Stomach smooth muscle (tissue), 2 donors: ENCODE results near the gene MBD4.

Experiments
- H3K27ac ChIP-seq: one replicate; pipeline ENCODE4 v1.7.0; 2013; ENCODE audit warnings: mild to moderate bottlenecking, low read length, inconsistent platforms
- H3K27me3 ChIP-seq, 2 donors: one replicate each; pipeline ENCODE4 v1.7.0; 2013; ENCODE audit warnings: low read length in 2 of 2; ENCODE audit not compliant: insufficient read depth in 2 of 2, control insufficient read depth in 1 of 2
- H3K36me3 ChIP-seq, 2 donors: one replicate each; pipeline ENCODE4 v1.7.0; 2013; ENCODE audit warnings: low read length in 2 of 2; ENCODE audit not compliant: control insufficient read depth in 2 of 2, insufficient read depth in 2 of 2
- H3K4me1 ChIP-seq: one replicate; pipeline ENCODE4 v1.7.0; 2013; ENCODE audit warnings: low read length; ENCODE audit not compliant: control insufficient read depth, insufficient read depth
- H3K4me3 ChIP-seq, 2 donors: one replicate each; pipeline ENCODE4 v1.7.0; 2013; ENCODE audit warnings: low read length in 2 of 2
- H3K9ac ChIP-seq, 2 donors: one replicate each; pipeline ENCODE4 v1.7.0; 2013; ENCODE audit warnings: low read length in 2 of 2, mild to moderate bottlenecking in 1 of 2
- H3K9me3 ChIP-seq, 2 donors: one replicate each; pipeline ENCODE4 v1.7.0; 2013; ENCODE audit warnings: low read length in 2 of 2; ENCODE audit not compliant: control insufficient read depth in 2 of 2
- donor health status: healthy.
- donor health status: Pancreatic carcinoma.

MBD4 gene

DNA sequence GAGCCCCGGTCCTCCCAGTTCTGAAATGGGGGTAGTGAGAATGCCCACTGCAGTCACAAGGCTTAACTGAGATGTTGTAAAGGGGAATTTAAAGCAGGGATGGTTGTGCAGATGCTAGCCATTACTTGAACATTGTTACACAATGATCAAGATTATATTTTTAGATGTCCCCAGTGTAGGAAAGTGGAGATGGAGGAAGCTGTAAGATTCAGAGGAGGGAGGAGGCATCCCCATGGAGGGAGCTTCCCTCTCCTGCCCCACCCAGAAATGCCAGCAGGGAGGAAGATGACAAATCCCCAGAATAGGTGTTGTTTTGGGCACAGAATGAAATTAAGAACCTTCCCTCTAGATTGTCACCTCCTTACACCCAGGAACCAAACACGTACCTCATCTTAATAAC, 57.4 kb downstream of the MBD4 start:
- Histone ChIP-seq H3K4me1 (no peaks in the 10 kb centered on the region), H3K4me3 (no peak overlapping the region), H3K27ac (no peak overlapping the region), H3K36me3 (peaks cover 5 to 6% of the 10 kb centered on the region in 2 donors), H3K9me3 (no peaks in the 10 kb centered on the region), H3K9ac (no peak overlapping the region), H3K27me3 (peaks cover 0 to 2% of the 10 kb centered on the region in 2 donors)
